HepG2 (cell line): ENCODE data around the gene SMPX. TPM values are rescaled to one million over a fixed set of nuclear protein-coding genes. Genes with fewer than 3 reads are reported as not detected.

Source experiments
- AFF4 ChIP-seq: sonication (generic); formaldehyde crosslinking; IDR thresholded peaks from 2 replicates; pipeline ENCODE4 v1.4.0; 2020; ENCODE audit warnings: missing genetic modification reagents
- CAMTA2 ChIP-seq: sonication (generic); formaldehyde crosslinking; IDR thresholded peaks from 2 replicates; pipeline ENCODE4 v1.4.0; 2020; ENCODE audit warnings: mild to moderate bottlenecking, missing genetic modification reagents, borderline replicate concordance
- HMGXB4 ChIP-seq, 2 experiments: sonication (generic) in 1 of 2; formaldehyde crosslinking in 1 of 2; IDR thresholded peaks; 2 replicates each; pipeline versions ENCODE4 v1.4.0 to v1.6.1; 2018 to 2020; ENCODE audit warnings: missing genetic modification reagents in 2 of 2, borderline replicate concordance in 1 of 2, low read depth in 1 of 2, mild to moderate bottlenecking in 1 of 2, missing biosample characterization in 1 of 2
- JARID2 ChIP-seq: sonication (generic); formaldehyde crosslinking; IDR thresholded peaks from 2 replicates; pipeline ENCODE4 v1.8.1; 2023; ENCODE audit warnings: missing genetic modification reagents, inconsistent platforms; ENCODE audit not compliant: insufficient replicate concordance
- NFYC ChIP-seq: IDR thresholded peaks from 2 replicates; pipeline ENCODE4 v1.6.1; 2016; ENCODE audit warnings: missing genetic modification reagents, missing compliant biosample characterization
- PHB2 ChIP-seq: fragments of 450-650 bp; IDR thresholded peaks from 2 replicates; pipeline ENCODE4 v1.6.1; 2018; ENCODE audit not compliant: partially characterized antibody
- TAF1 ChIP-seq: sonication (generic); formaldehyde crosslinking; IDR thresholded peaks from 2 replicates; pipeline ENCODE4 v1.4.0; 2020; ENCODE audit warnings: missing genetic modification reagents
- ZMYM4 ChIP-seq: sonication (generic); formaldehyde crosslinking; IDR thresholded peaks from 2 replicates; pipeline ENCODE4 v1.8.1; 2023; ENCODE audit warnings: mild to moderate bottlenecking, missing genetic modification reagents
- ZNF20 ChIP-seq: sonication (generic); formaldehyde crosslinking; IDR thresholded peaks from 2 replicates; pipeline ENCODE4 v1.4.0; 2020; ENCODE audit warnings: mild to moderate bottlenecking, moderate library complexity, missing genetic modification reagents
- ZNF354B ChIP-seq: sonication (generic); formaldehyde crosslinking; IDR thresholded peaks from 2 replicates; pipeline ENCODE4 v1.8.0; 2022; ENCODE audit warnings: mild to moderate bottlenecking, missing genetic modification reagents
- ZNF512B ChIP-seq: sonication (generic); formaldehyde crosslinking; IDR thresholded peaks from 2 replicates; pipeline ENCODE4 v1.5.1; 2020; ENCODE audit warnings: missing genetic modification reagents, mild to moderate bottlenecking, borderline replicate concordance
- ZNF552 ChIP-seq: sonication (generic); formaldehyde crosslinking; IDR thresholded peaks from 2 replicates; pipeline ENCODE4 v1.9.0; 2022; ENCODE audit warnings: missing genetic modification reagents, mild to moderate bottlenecking, borderline replicate concordance
- ZNF574 ChIP-seq: sonication (generic); formaldehyde crosslinking; IDR thresholded peaks from 2 replicates; pipeline ENCODE4 v1.4.0; 2020; ENCODE audit warnings: missing genetic modification reagents
- ZNF629 ChIP-seq: sonication (generic); formaldehyde crosslinking; conservative IDR thresholded peaks from 2 replicates; pipeline ENCODE4 v1.5.0; 2020; ENCODE audit warnings: missing genetic modification reagents
- ZNF639 ChIP-seq: conservative IDR thresholded peaks from 2 replicates; pipeline ENCODE4 v1.6.1; 2018; ENCODE audit warnings: missing genetic modification reagents
- ZSCAN12 ChIP-seq: sonication (generic); formaldehyde crosslinking; IDR thresholded peaks from 2 replicates; pipeline ENCODE4 v1.9.0; 2021; ENCODE audit warnings: mild to moderate bottlenecking, missing genetic modification reagents
- polyA plus RNA-seq, 8 experiments: library from polyadenylated mRNA; depleted of rRNA in 3 of 8; stranded (reverse) in 7 of 8; unstranded in 1 of 8; fragments of >200 nt; fragmentation: Illumina TruSeq in 4 of 8; extraction: Trizol in 4 of 8; gene quantifications; 2 replicates each; pipeline versions ENCODE4 v1.2.1 to v1.2.3, GENCODE V29; 2011 to 2016; ENCODE audit warnings: low read depth in 4 of 8, missing spikeins in 1 of 8, mixed read lengths in 1 of 8; ENCODE audit not compliant: insufficient read depth in 1 of 8
- total RNA-seq, 5 experiments: library from RNA; depleted of rRNA; stranded (reverse); fragments of >200 nt; fragmentation: Illumina TruSeq; extraction: Trizol; gene quantifications; 2 replicates each; pipeline ENCODE4 v1.2.3, GENCODE V29; 2016; ENCODE audit warnings: low read depth in 1 of 5

SMPX gene
- total and polyA plus RNA-seq, 2 of the 13 experiments (the other 11 are each of a cell fraction or from before 2014, with no cell fraction given): 0.95 to 1.8 TPM

- TF ChIP-seq ZNF639 (CRISPR knock-in tag): no peak
- TF ChIP-seq ZSCAN12 (CRISPR knock-in tag): no peak
- peak; percentile 45 to 70; a peak in 1 of 4 replicates for TF ChIP-seq HMGXB4 (CRISPR knock-in tag; IDR thresholded peaks at IDR 0.05; ENCODE audit: borderline replicate concordance in 1 of 2, low read depth in 1 of 2)
- TF ChIP-seq NFYC: no peak
- no peak for TF ChIP-seq AFF4 (CRISPR knock-in tag)
- no peak for TF ChIP-seq PHB2
- no peak for TF ChIP-seq ZNF552 (CRISPR knock-in tag)
- TF ChIP-seq ZMYM4 (CRISPR knock-in tag): peak; percentile 92
- no peak for TF ChIP-seq ZNF629 (CRISPR knock-in tag)
- TF ChIP-seq ZNF354B (CRISPR knock-in tag): no peak
- no peak for TF ChIP-seq JARID2 (CRISPR knock-in tag)
- no peak for TF ChIP-seq ZNF20 (CRISPR knock-in tag)
- TF ChIP-seq TAF1 (CRISPR knock-in tag): peak; percentile 37; the same call in 1 of the 2 replicates
- peak; percentile 98 for TF ChIP-seq ZNF574
- no peak for TF ChIP-seq ZNF512B
- TF ChIP-seq CAMTA2 (CRISPR knock-in tag): no peak
These were observed 12.9 kb upstream of the SMPX start (continued) for GRCh38 chrX:21770631-21771321.
